WTC11 (cell line): Measurements from ENCODE around the gene ITIH2.

Source experiments
- CTCF ChIP-seq: fragments of 200-600 bp; IDR thresholded peaks from 2 replicates; pipeline ENCODE4 v1.8.0; 2022; ENCODE audit warnings: antibody characterized with exemption
- FOXK1 ChIP-seq: sonication (generic); formaldehyde crosslinking; IDR thresholded peaks from 2 replicates; pipeline ENCODE4 v1.8.0; 2022; ENCODE audit warnings: mild to moderate bottlenecking, moderate library complexity, missing genetic modification reagents
- FOXP4 ChIP-seq: sonication (generic); formaldehyde crosslinking; IDR thresholded peaks from 2 replicates; pipeline ENCODE4 v1.8.0; 2022; ENCODE audit warnings: mild to moderate bottlenecking, missing genetic modification reagents
- HMGXB4 ChIP-seq: sonication (generic); formaldehyde crosslinking; IDR thresholded peaks from 2 replicates; pipeline ENCODE4 v1.8.1; 2023; ENCODE audit warnings: mild to moderate bottlenecking, moderate library complexity, missing genetic modification reagents
- IRF2 ChIP-seq: sonication (generic); formaldehyde crosslinking; IDR thresholded peaks from 2 replicates; pipeline ENCODE4 v1.8.0; 2022; ENCODE audit warnings: low read depth, missing genetic modification reagents, borderline replicate concordance
- JAZF1 ChIP-seq: fragments of 250-450 bp; sonication (Bioruptor Pico); IDR thresholded peaks from 2 replicates; pipeline ENCODE4 v1.9.0; 2021; ENCODE audit warnings: moderate library complexity, mild to moderate bottlenecking, inconsistent platforms
- MAX ChIP-seq: sonication (generic); formaldehyde crosslinking; IDR thresholded peaks from 2 replicates; pipeline ENCODE4 v1.8.0; 2022; ENCODE audit warnings: mild to moderate bottlenecking, missing genetic modification reagents
- USF2 ChIP-seq: sonication (generic); formaldehyde crosslinking; IDR thresholded peaks from 2 replicates; pipeline ENCODE4 v1.8.1; 2023; ENCODE audit warnings: mild to moderate bottlenecking, missing genetic modification reagents, moderate library complexity

- no peak for TF ChIP-seq FOXK1
- TF ChIP-seq JAZF1 (CRISPR knock-in tag) = no peak
- TF ChIP-seq CTCF = no peak
- no peak for TF ChIP-seq MAX
- TF ChIP-seq IRF2 (CRISPR knock-in tag) = no peak
- TF ChIP-seq FOXP4 (CRISPR knock-in tag) = no peak
- TF ChIP-seq HMGXB4 (CRISPR knock-in tag) = no peak
- TF ChIP-seq USF2 = no peak
Measured at GRCh38 chr10:7750222-7750621, 47.1 kb downstream of the ITIH2 start.
